Iris pigment epithelial cell (primary cell): ENCODE measurements around the gene CDH23.
A peak's percentile ranks its signal among the peaks of the same experiment; 100 is the strongest.

Experiments used
- DNase-seq: peaks from one replicate; pipeline ENCODE4 v3.0.0-alpha.2; 2011; ENCODE audit warnings: low read depth

The CDH23 gene

GRCh38 chr10:71856619-71857018, 459.9 kb downstream of the CDH23 start:
- no peak for DNase-seq

DNA sequence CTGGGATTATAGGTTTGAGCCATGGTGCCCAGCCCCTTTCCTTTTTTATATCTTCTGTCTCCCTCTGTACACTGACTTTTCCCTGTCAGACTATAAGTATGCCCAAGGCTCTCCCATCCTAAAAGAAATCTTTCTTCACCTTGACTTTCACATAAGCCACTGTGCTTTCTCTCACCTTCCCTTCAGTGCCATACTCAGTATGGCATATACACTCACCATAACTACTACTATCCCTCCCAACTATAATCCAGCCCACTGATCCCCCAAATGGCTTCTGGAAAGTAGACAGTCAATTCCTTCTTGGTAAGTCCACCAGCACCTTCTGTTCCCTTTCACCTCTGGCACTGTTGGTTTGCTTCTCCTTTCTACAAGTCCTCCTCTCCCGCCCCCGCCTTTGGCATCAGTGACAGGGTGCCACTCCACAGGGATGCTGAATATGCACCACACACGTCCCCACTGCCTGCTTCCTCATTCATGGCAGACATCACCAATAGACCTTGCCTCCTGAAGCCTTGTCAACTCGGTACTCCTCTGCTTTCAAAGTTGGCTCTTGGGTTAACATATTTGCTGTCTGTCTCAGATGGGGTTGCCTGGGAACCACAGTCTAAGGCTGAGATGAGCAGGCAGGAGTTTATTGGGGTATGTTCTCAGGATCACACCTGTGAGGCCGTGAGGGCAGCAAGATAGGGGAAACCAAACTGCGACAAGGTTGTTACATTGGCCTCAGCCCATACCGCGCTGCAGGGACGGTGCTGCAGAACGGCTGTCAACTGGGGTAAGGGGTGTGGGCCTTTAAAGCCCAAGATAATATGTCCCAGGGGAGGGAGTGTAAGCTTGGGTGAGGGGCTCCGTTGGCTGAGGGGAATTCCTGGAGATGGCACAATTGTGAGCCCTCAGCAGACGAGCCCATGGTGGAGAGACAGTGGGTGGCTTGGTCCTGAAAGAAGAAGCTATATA, 461.5 kb downstream of the CDH23 start:
- DNase-seq: no peak

DNA sequence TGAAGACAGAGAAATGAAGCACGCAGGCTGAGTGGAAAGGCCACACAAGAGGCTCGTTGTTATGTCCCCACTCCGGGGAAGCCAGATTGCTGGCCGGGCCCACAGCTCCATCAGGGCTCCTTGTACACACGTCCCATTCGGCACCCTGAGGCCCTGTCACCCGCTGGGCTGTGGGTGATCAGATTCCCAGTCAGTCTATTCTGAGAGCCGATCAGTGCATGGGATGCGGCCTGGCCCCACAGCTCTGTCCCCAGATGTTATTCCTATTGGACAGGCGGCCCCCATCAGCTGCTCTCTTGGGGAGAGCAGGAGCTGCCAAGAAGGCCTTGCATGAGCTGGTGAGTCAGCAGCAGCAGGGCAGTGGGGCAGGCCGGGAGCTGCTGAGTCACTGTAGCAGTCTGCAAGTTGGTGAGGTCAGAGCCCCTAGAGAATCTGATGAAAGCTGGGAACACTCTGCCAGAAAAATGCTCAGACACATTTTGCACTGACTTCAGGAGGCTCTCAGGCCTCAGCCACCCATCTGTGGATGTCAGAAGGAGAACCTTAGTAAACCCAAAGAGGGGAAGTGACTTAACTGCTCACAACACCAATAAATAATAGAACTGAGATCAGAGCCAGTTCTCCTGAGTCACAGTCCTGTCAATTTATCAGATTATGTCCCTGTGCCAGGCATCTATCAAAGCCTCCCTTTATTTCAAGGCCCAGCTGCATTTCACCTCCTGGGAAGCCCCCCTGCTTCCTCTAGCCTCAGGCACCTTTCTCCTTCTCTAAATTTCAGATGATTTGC, 463.7 kb downstream of the CDH23 start:
- DNase-seq: peak; percentile 100

GRCh38 chr10:71863203-71863602, 466.5 kb downstream of the CDH23 start:
- peak; percentile 85 for DNase-seq

DNA sequence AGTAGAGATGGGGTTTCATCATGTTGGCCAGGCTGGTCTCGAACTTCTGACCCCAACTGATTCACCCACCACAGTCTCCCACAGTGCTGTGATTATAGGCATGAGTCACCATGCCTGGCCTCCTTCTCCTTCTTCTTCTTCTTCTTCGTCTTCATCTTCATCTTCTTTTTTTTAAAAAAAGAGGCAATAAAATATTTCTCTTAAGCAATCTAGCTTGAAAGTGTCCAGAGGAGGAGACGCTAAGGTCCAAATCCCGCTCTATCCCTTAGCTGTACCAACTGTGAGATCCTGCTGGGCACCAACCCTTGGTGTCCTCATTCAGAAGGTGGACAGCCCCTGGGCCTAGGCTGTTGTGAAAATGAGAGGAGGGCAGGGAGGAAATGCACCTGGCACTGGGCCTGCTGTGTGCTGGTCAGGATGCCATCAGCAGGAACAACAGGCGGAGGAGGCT, 468.2 kb downstream of the CDH23 start:
- peak; percentile 86 for DNase-seq
